Medulla oblongata (tissue), 1 donor: Measurements from ENCODE around the gene PDZD4.
A peak's percentile ranks its signal among the peaks of the same experiment; 100 is the strongest.

Source experiments
- DNase-seq: peaks from one replicate; pipeline ENCODE4 v3.0.0-alpha.2; 2015; ENCODE audit errors: extremely low spot score

Gene PDZD4

GRCh38 chrX:153771415-153772315, 58.7 kb downstream of the PDZD4 start:
- no peak for DNase-seq

- no peak for DNase-seq
Observed at GRCh38 chrX:153770601-153771414, 59.5 kb downstream of the PDZD4 start.

GRCh38 chrX:153769865-153770600, 60.3 kb downstream of the PDZD4 start:
- DNase-seq: peak; percentile 17

- DNase-seq: no peak
Observed at GRCh38 chrX:153769158-153769864, 61.0 kb downstream of the PDZD4 start.

GRCh38 chrX:153768311-153769157, 61.8 kb downstream of the PDZD4 start:
- DNase-seq: no peak

GRCh38 chrX:153767674-153768055, 62.7 kb downstream of the PDZD4 start:
- no peak for DNase-seq

GRCh38 chrX:153766871-153767673, 63.3 kb downstream of the PDZD4 start:
- DNase-seq: no peak

- DNase-seq: peak; percentile 57
Observed at GRCh38 chrX:153766098-153766817, 64.1 kb downstream of the PDZD4 start.

GRCh38 chrX:153765138-153766079, 64.9 kb downstream of the PDZD4 start:
- peak; percentile 91 for DNase-seq

GRCh38 chrX:153764786-153765137, 65.6 kb downstream of the PDZD4 start:
- no peak for DNase-seq

GRCh38 chrX:153763989-153764755, 66.2 kb downstream of the PDZD4 start, which contains the start of gene PLXNB3:
TSS of gene PLXNB3 (plus strand) at chrX:153764249. CDS start at chrX:153765536, 1,287 bp downstream.
- peak; percentile 89 for DNase-seq

GRCh38 chrX:153763298-153763932, 66.9 kb downstream of the PDZD4 start:
- DNase-seq: no peak

- no peak for DNase-seq
Observed at GRCh38 chrX:153762626-153763173, 67.6 kb downstream of the PDZD4 start.

- DNase-seq: no peak
Observed at GRCh38 chrX:153761863-153762262, 68.5 kb downstream of the PDZD4 start.

- DNase-seq: no peak
Observed at GRCh38 chrX:153755136-153755535, 75.2 kb downstream of the PDZD4 start.
